GM21576 (cell line): ENCODE data around the gene CCDC77.

Source experiments
- ATAC-seq: cut with Tn5 transposase; IDR thresholded peaks from one replicate; pipeline ENCODE4 v1.9.1; 2021; ENCODE audit warnings: mild to moderate bottlenecking, moderate library complexity; ENCODE audit not compliant: unreplicated experiment

The CCDC77 gene

DNA sequence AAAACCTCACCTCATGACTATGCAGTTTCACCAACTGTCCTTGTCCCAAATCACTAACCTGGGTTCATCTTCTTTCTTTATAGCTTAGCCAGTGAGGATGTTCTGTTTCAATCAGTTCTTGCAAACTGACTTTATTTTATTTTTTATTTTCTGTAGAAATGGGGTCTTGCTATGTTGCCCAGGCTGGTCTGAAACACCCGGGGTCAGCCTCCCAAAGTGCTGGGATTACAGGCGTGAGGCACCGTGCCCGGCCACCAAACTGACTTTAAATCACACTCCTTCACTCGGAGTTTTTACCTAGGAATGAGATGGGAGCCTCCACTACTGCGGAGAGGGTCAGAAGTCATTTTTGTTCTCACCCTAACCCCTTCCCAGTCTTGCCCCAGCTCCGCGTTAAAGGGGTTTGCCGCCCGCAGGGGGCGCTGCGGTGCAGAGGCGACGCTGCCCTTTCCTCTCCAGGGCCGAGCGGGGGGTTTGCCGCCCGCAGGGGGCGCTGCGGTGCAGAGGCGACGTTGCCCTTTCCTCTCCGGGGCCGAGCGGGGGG is 51.3 kb downstream of the CCDC77 start:
- no peak for ATAC-seq

DNA sequence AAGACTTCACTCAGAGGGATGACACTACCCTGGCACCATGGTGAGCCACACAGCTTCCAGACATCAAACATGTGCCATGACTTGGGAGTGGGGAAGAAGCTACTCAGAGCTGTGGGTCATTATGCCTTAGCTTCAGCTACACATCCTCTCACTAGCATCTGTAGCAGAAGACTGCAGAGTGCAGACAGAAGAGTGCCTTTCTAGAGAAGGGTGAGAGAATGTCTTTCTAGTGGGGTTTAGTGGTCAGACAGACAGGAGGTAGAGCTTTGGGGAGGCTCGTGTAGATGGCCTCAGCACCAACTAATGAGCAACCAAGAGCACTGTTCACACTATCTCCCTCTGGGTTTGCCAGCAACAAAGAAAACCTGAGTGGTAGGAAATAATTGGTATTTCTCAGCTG is 53.4 kb downstream of the CCDC77 start:
- ATAC-seq = no peak

DNA sequence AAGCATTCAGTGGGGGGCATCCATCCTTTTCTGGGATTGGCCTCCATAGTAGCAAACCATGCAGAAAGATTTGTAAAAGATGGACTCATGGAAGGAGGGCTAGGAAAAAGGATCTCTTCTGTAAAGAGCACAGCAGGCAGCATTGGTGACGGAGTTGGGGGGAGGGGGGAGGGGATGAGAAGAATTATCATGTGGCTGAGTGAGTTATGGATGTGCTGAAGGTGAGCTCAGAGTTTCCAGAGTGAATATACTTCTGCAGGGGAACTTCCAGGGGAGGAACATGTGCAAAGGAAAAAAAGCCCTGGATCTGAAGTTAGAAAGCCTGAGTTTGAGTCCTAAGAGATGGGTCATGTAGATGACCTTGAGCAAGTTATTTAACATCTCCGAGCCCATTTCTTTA is 54.4 kb downstream of the CCDC77 start:
- no peak for ATAC-seq

DNA sequence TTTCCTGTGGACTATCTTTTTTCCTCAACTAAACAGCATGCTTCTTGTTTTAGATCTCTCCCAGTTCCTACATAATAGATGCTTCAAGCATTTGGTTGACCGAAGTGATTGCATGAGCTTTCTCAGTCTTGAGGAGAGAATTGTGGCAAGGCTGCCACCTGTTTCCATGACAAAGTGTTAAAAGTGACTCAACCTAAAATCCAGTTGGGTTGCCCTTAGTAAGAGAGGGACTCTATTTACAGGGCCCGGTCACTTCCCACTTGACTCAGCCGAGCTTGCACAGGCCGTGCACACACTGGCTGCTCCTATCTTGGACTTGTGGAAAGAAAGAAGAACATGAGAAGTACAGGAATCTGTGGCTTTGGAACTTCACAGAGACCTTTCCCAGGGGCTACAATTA is 56.2 kb downstream of the CCDC77 start:
- ATAC-seq = no peak

DNA sequence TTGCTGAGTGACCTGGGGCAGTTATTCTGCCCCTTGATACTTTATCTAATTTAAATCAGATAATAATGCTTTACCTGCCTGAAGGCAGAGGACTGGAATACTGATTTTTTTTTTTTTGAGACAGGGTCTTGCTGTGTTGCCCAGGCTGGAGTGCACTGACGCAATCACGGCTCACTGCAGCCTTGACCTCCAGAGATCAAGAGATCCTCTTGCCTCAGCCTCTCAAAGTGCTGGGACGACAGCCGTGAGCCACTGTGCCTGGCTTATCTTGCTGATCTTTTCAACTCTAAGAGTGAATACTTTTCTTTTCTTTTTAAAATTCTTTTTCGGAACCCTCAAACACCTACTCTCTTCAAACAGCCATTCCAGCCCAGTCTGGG is 57.6 kb downstream of the CCDC77 start:
- ATAC-seq = no peak

DNA sequence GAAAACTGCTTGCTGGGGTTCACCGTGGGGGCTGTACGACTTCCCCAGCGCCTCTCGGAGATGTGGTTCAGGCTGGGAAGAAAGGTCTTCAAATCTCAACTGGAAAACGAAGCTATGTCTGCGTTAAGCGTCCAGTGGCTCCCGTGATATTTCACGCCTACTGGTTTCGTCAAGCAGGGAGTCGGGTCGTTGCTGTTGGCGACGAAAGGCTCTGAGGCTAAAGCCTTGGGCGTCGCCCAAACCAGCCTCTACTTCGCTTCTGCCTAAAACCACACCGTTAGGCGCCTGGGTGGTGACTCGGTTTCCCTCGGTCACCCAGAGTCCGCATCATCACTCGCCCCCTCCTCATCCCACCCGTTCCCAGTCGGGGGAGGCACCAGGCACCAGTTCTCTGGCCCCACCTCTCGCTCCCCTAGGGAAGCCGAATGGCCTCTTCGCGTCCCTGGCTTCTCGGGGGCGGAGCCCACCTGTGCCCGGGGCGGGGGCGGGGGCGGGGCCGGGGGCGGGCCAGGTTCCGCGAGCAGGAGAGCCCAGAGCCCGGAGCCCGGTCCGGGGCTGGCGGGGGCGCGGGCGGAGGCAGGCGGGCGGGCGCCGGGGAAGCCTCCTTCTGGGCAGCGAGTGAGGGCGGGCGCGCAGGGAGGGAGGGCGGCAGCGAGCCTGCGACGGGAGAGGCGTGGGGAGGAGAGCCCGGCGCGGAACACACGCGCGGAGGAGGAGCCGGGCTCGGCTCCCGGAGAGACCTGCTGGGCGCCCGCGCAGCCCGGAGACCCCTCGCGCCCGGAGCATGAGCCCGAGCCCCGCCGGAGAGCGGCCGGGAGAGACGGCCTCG is 58.2 kb downstream of the CCDC77 start, which contains the start of gene B4GALNT3:
Gene B4GALNT3 (plus strand): TSS at position 510 of the 829 bp plus-strand sequence. CDS start 438 bp downstream, outside the sequence.
- no peak for ATAC-seq

DNA sequence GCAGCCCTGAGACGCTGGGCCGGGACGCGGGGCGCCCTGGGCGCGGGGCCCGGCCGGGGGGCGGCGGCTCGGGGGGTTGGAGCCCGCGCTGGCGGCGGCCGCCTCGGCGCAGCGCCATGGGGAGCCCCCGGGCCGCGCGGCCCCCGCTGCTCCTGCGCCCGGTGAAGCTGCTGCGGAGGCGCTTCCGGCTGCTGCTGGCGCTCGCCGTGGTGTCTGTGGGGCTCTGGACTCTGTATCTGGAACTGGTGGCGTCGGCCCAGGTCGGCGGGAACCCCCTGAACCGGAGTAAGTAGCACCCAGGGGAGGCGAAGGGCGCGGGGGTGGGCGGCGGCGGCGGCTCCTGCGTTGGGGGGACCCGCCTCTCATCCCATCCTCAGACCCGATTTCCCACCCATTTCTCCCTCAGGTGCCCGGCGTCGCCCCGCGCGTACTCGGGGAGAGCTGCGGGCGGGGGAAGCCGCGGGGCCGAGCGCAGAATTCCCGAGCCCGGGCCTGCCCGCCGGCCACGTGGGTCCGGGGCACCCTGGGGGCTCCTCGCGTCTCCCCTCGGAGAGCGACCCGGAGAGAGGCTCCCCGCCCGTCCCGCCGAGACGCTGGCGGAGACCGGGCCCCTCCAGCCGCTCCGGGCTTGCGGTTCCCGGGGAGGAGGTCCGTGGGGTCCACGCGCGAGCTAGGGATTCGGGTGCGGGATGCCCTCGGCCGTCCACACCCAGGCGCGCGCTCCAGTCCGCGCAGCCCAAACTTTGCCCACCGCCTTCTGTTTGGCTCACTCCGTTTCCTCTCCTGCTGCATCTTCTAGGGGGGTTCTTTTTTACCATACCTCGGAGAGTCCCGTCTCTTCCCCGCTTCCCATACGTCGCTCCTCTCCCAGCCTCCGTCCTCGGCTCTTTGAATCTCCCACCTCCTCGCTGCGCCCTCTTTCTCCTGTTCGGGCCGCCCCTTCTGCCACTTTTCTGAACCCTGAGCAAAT is 59.1 kb downstream of the CCDC77 start:
- ATAC-seq = no peak

DNA sequence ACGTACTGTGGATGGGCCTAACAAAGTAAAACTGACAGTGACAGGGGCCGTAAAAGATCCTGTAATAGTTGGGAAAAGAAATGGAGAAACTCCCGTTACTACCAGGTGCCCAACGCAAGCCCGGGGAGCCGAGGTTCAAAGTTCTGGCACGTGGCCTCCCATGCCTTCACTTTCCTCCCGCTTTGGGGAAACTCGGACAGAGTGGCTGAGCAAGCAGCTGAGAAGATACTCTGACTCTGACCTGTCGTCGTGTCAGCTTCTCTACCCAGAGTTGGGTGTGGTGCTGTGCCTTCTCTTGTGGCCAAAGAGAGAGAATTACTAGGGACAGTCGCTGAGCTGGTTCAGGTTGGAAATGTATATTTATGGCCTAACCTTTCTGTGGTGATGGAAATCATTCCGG is 60.0 kb downstream of the CCDC77 start:
- no peak for ATAC-seq

DNA sequence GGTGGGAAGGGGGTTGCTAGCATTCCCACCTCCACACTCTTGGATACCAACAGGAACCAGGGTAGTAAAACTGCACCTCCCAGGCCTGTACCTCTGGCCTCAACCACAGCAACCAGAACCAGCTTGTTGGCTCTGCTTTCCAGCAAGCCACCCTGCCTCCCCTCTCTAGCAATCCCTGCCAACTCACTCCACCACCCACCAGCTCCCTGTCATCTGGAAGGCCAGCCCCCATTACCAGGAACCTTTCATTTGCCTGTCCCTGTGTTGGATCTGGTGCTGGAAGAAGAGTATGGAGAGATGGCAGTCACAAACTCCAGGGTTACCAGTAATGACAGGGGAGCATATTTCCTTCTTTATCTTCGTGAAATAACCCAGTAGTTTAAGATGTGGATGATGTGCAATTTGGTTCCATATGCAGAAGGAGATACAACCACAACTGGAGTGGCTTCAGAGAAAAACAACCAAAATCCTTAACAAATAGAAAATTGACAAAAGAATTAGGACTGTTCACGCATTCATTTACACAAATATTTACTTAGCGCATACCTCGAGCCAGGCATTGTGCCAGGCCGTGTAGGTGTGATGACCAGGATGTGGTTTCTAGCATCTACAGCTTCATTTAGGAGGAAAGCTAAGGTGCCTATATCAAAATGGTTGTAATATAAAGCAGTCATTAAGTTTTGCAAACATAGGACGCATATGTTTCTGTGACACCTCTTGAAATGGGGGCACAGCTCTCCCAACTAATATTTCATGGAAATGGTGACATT is 61.7 kb downstream of the CCDC77 start:
- ATAC-seq = no peak

DNA sequence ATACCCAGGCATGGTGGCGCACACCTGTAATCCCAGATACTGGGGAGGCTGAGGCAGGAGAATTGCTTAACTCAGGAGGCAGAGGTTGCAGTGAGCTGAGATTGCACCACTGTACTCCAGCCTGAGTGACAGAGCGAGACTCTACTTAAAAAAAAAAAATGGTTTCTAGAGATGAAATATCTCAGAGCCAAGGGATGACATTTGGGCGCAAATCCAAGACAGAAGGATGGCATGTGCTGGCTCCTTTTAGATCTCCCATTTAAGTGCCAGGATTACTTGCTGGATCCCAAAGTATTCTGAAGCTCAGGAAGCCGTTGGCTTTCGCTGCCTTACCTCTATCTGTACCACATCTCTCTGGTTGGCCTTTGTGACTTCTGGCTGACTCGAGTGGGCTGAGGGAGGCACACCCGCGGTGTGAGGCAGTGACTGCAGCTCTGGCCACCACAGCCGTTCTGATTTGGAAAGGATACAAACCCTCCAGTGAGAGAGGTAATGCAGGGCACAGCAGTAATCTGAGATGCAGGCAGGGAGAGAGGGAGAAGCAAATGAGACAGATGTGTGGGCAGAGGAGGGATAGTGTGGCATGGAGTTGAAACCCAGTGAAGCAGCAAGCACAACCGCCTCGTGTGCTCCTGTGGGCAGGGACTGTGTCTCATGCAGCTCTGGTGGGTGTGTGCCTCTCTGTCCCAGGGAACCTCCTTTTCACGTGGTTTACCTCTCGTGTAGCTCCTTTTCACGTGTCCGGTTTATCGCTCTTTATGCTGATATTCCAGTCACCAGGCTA is 63.2 kb downstream of the CCDC77 start:
- ATAC-seq = no peak

DNA sequence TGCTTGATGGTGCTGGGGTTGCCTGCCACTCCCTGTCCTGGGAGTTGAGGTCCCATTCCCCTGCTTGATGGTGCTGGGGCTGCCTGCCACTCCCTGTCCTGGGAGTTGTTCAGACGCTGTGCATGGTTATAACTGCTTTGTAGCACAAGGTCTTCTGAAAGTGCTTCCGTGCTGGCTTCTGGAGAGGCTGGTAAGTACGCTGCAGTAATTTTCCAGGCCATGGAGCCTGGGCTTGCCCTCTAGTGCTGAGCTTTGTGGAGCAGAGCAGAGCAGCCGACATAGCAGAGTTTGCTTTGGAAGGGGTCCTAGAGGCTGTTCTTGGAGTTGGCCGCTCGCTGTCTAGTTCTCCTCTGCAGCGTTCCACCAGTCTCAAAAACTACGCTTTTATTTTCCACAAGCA is 64.6 kb downstream of the CCDC77 start:
- no peak for ATAC-seq

DNA sequence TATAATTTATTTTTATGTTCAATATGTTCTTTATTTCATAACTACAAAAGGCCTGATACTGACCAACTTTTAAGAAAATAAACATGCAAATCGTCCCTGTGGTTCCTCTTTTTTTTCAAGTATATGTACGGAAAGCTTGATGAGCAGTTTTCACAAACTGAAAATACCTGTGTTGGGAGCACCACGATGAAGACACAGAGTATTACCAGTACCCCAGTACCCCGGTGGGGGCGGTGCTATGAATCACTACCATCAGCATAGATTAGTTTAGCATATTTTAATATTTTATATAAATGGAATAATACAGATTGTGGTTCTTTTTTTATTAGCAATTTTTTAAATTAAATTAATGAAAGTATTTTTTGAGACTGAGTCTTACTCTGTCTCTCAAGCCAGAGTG is 65.3 kb downstream of the CCDC77 start:
- ATAC-seq = no peak

DNA sequence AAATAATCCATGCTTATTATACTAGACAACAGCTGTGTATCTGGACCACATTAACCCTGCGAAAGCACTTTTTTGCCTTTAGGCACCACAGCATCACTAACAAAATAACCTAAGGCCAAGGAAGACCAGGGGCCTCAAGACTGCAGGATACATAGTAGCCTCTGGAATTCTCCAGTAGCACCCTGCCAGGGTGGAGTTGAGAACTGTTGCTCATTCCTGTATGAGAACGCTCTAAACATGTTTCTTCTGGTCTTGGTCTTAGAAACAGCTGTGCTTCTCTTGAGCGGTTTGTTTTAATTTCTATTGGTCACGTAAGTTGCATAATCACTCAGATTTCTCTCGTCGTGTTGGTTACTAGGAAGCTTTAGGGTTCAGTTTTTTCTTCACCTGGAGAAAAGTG is 66.1 kb downstream of the CCDC77 start:
- no peak for ATAC-seq

DNA sequence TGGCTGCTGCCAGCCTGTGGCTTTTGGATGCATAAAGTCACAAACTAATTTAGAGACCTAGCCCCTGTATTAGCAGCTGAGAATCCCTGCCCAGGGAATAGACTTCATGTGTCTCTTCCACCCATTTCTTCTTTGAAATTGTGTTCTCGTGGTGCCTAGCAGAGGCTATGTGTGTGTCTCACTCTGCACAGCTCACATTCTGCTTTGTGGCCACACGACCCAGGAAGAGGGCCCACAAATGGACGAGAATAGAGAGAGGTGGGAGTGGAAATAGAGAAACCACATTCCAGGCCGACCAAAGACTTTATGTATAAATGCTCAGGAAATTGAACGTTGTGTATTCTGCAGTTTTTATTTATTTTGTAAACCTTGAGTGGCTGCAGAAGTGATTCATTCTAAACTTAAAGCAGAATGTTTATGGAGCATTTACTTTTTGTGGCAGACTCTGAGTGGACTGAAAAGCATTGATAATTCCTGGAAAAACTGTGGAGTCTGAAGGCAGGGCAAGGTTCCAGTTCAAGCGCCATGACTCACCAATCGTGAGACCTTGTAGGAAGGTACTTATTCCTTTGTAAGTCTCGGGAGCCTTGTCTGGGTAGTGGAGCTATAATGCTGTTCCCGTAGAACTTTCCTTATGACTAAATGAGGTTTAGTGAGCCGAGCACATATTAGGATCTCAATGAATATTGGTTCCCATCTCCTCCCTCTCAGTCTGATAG is 67.4 kb downstream of the CCDC77 start:
- ATAC-seq = no peak

DNA sequence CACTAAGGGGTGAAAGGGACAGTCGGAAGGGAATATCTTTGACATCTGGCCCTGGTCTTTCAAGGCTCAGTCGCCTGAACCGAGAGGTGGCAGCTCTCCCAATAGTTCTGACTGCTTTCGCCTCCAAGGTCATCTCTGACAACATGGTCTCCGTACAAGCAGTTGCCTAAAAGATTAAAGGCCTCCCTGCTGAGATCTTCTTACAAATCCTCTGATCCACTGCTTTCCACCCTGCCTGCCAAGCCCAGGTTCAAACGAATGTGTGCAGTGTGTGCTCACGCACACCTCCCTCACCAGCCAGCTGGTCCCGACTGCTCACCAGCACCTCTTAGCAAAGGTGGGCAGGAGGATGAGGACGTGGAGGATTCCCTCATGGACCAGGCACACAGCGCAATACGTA is 68.7 kb downstream of the CCDC77 start:
- ATAC-seq = no peak

DNA sequence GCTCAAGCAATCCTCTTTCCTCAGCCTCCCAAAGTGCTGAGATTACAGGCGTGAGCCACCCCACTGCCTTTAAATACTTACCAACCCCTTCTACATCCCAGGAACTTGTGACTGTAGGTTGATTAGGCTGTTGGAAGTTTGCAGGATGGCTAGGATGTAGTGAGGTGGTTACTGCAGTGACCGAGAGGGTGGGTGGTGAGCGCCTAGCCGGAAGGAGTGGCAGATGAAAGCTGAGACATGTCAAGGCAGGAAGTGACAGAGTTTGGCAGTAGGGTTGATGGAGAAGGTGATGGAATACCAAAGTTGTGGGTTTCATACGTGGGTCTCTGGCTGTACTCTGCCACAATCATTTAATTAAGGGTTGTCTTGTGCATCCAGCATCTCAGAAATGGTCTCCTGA is 71.8 kb downstream of the CCDC77 start:
- ATAC-seq = no peak

DNA sequence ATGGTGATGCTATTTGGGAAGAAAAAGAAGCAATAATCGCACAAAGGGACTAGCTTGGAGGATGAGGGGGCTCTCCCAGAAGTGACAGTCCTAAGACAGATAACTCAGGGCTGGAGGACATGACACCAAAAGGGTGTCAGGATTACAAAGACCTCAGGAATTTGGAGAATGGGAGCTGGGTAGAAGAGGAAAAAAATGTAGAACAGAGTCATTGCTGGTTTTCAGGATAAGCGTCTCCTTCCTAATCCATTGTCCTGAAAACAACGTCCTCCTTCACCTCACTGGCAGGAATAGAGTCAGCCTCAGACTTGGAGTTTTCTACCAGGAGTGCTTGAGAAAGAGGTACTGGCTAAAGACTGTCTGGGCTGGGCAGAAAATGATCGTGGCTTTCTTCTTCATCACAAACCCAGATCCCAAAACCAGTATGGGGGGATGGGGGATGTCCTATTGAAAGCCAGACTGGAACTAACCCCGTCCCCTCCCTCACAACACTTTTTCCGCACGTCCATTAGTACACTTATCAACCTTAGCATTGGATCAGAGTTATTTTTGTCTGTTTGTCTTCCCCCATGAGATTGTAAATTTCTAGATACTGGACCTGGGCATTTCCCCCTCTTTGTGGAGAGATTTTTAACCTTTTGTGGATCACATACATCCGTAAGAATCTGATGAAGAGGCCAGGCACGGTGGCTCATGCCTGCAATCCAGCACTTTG is 72.6 kb downstream of the CCDC77 start:
- ATAC-seq = no peak

DNA sequence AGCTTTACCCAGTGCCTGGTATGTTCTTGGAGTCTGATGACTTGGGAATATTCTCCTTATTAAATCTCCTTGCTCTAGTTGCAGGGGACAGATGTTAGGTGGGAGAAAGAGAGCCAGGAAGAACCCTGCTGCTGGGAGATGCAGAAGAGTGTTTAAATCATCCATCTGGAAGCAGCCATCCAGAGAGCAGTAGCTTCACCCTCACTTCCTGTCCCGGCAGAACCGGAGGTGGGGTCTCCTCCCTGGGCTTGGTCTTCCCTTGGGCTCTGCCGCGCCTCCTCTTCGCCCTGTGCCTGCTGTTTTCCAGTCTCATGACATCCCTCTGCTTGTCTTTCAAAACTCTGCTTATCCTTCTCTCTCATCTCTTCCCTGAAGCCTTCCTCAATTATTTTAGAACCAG is 73.8 kb downstream of the CCDC77 start:
- no peak for ATAC-seq

DNA sequence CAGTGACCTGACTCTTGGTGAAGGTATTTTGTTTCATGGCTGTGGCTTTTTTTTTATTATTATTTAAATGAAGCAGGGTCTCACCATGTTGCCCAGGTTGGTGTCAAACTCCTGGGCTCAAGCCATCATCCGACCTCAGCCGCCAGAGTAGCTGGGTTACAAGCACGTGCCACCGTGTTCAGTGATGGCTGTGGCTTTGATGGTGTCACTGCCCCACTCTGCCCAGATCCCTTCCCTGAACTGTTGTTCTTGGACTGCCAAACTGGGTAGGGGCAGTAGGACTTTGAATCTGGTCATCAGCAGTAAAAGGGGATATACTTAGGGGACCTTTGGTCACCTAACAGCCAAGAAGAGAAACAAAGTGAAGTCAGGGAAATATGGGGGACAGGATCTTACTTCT is 77.7 kb downstream of the CCDC77 start:
- no peak for ATAC-seq
